ENCODE data around the gene KLHL7.
A peak's percentile ranks its signal among the peaks of the same experiment; 100 is the strongest.

- TF ChIP-seq CTCF (IDR thresholded peaks at IDR 0.05) (peak; percentile 36 to 38), POLR2AphosphoS5 (IDR thresholded peaks at IDR 0.05) (no peak)
These were observed 79.2 kb downstream of the KLHL7 start for GRCh38 chr7:23184709-23185359.

All from suprapubic skin (tissue), 3 donors.